HG03354 (cell line): Measurements from ENCODE around the gene CDC42BPA.

Experiments
- ATAC-seq: cut with Tn5 transposase; IDR thresholded peaks from one replicate; pipeline ENCODE4 v1.9.1; 2021; ENCODE audit warnings: mild to moderate bottlenecking; ENCODE audit not compliant: unreplicated experiment, poor library complexity, severe bottlenecking

CDC42BPA gene

DNA sequence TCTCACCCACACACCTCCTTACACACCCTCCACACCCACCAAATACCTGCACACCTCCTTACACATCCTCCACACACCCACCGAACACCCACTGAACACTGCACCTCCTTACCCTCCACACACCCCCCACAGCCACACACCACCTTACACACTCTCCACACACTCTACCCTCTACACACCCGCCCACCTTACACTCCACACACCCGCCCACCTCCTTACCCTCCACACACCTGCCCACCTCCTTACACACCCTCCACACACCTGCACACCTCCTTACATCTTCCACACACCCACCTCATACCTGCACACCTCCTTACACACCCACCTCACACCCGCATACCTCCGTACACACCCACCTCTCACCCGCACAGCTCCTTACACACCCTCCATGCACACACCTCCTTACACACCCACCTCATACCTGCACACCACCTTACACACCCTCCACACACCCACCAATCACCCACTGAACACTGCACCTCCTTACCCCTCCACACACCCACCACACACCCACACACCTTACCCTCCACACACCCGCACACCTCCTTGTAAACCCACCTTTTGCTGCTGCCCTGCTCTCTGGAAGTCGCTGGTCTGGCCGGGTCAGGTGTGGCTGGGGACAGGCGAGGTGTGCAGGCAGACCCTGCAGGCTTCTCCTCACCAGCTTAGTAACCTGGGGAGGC is 339.7 kb downstream of the CDC42BPA start:
- no peak for ATAC-seq

DNA sequence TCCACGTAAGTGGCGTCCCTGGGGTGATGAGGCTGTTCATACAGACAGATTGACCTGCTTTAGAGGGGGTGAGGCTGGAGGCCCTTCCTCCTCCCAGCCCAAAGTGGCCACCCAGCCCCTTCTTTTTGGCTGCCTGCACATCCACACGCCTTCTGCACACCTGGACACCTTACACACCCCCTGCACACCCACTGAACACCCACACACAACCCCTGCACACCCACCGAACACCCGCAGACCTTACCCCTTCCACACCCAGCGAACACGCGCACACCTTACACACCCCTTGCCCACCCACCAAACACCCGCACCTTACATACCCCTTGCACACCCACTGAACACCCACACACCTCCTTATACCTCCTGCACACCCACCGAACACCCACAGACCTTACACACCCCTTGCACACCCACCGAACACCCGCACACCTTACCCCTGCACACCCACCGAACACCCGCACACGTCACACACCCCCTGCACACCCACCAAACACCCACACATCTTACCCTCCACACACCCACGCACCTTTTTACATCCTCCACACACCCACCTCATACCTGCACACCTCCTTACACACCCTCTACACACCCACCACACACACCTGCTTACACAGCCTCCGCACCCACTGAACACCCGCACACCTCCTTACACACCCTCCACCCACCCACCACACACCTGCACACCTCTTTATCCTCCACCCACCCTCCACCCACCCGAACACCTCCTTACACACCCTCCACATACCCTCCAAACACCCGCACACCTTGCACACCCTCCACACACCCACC is 340.5 kb downstream of the CDC42BPA start:
- ATAC-seq, result no peak

DNA sequence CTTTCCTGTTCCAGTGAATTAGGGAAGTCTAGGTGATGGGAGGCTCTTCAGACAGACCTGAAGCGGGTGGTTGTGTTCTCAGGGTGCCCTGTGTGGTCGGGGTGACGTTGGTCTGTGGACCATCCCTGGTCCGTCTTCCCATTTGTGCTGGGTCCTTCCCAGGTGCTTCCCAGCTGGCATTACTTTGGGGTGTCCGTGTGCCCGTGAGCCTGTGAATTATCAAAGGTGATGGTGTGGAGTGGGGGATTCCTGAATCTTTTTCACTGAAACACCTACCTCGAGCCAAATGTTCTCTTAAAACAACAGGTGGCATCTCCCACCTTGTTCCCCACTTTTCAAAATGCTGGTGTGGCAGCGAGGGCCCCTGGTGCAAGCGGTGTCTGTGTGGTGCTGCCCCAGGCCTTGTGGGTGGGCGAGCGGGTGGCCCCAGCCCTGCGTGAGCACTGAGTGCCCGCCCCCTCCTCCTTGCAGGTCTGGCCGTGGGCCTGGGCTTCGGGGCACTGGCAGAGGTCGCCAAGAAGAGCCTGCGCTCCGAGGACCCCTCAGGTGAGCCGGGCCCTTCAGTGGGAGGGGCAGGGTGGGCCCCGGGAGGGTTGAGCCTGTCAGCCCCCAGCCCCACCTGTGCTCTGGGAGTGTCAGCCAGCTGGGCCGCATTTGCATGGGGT is 341.2 kb downstream of the CDC42BPA start:
- ATAC-seq, result no peak

DNA sequence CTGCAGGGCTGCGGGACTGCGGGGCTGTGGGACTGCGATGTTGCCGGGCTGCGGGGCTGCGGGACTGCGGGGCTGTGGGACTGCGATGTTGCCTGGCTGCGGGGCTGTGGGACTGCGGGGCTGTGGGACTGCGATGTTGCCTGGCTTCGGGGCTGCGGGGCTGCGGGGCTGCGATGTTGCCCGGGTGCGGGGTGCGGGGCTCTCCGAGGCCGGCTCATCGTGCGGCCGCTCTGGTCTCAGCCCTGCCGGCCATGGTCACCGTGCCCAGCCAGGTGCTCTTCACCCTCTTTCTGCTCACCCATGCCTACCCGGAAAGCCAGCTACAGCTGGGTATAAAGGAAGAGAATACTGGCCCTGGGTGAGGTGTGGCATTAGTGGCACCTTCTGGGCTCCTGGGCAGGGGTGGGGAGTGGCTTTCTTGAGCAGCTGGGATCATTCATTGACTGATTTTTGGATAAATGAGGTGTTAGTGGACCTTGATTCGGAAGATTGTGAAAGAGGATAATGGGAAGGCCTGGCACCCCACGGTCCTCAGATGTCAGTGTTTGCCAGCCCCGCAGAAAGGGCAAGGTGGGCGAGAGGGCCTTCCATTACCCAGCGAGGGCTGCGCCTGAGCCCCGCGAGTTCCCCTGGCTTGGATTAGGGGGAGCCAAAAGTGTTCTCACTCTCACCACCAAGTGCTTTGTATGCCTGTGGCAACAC is 341.9 kb downstream of the CDC42BPA start:
- ATAC-seq, result no peak

DNA sequence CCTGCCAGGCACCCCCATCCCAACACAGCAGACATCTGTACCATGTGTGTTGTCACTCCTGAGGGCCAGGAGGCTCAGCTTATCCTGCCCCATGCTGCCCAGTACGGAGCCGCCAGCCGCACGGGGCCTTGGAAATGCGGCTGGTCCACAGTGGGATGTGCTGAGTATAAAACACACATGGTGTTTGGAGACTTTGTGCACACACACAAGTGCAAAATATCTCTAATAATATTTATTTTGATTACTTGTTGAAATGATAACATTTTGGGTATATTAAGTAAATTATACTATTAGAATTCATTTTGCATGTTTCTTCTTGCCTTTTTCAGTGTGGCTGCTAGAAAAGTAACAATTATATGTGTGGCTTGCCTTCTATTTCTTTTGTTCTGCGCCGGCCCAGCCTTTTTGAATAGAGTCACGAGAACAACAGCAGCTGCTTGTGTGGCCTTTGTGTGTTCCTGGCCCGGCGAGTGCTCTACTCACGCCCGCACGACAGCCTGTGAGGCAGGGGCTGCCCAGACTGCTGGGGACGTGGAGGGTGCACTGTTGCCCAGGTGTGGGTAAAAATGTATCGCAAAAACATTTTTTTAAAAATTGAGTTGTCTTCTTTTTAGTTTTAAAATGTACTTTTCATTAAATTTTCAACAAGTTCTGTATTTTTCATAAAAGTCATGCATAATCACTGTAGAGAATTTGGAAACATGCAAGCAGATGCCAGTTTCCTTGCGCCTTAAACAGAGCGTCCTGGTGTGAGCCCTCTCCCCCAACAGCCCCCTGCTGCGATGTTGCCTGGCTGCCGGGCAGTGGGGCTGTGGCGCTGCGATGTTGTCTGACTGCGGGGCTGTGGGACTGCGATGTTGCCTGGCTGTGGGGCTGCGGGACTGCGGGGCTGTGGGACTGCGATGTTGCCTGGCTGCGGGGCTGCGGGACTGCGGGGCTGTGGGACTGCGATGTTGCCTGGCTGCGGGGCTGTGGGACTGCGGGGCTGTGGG is 342.7 kb downstream of the CDC42BPA start:
- no peak for ATAC-seq

DNA sequence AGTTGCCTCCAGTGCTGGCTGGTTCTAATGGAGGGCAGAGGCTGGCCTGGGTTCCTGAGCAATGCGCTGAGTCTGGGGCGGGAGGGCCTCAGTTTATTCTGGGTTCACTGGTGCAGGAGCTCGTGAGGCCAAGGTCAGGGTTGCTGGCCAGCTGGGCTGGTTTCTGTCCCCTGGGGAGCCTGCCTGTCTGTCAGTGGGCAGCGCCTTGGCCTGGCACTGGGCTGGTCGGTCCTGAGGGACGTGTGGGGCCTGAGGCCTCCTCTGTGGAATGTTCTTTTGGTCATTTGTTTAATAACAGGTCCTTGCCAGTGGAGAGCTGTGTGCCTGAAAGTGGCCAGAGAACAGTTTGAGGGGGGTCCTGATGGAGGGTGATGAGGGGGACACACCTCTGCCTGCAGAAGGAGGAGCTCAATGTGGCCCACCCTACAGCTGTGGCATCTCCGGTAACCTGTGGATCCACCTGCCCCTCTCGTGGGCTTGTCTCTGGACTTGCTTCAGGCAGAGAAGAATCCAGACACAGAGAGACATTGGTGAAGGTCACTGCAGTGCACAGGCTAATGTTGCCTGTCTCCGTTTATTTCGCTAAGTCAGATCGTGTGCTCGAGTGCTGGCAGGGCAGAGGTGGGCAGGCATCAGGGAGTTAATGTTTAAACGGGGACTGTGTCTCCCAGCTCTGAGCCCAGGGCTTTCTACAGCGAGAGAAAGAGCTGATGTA is 343.6 kb downstream of the CDC42BPA start:
- ATAC-seq, result no peak

DNA sequence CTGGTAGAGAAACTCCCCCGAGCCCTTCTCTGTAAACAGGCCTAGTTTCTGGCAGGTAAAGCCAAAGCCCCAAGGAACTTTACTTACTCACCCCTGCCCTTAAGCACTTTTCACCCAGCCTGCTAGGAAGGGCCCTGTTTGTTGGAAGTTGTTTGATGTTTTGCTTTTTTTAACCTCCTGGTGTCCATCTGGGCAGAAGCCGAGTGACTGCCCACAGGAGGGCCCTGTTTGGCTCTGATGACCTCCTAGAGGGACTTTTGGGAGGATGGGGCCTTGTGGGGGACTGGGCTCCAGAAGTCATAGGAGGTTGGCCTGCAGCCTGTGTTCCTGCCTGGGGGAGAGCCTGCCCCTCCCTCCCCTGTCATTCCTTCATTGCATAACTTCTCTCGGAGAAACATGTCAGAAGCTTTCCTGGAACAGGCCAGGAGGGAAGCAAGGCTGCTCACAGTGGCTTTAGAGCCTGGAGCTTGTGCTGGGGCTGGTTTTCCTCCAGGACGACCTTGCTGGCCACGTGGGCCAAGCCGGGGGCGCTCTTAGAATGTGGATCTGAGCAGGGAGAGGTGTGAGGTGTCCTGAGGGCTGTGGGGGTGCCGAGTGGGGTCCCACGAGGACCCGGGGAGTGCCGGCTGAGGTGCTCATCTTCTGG is 344.3 kb downstream of the CDC42BPA start:
- ATAC-seq, result no peak

DNA sequence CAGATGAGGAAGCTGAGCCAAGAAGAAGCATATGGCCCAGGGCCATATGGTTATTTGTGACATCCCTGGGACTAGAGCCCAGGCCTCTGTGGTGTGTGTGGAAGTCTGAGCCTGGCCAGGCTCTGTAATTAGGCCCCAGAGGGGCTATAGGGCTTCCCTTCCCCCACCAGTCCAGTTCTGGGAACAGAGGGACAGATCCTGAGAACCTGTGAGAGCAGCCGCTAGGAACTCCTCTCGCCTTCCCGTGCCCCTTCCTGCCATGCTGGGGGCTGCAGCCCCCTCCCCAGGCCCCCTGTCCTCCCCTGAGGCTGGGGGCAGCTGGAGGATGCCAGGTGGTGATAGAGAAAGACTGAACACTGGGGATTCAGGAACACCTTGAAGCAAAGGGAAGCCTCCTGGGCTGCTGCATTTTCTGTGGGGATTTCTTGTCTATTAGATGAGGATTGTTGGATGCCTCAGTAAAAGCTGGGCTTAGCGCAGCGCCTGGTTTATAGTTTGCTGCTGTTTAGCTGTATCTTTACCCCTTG is 344.9 kb downstream of the CDC42BPA start:
- no peak for ATAC-seq

DNA sequence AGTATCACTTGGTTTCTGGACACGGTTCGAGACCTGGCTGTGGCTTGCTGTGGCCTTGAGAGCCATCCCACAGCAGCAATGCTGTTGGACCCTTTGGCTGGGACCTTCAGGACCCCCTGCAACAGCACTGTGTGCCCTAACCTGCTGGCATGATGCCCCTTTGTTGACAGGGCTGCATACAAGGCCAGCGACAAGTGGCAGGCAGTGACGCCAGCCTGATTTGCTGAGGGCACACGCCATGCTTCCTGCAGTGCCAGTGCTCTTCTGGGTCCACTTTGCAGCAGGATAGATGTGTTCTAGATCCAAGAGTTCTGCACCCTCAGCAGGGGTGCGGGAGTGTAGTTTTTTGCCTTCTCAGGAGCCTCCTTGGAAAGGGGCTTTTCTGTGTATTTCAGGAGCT is 345.4 kb downstream of the CDC42BPA start:
- ATAC-seq, result no peak

DNA sequence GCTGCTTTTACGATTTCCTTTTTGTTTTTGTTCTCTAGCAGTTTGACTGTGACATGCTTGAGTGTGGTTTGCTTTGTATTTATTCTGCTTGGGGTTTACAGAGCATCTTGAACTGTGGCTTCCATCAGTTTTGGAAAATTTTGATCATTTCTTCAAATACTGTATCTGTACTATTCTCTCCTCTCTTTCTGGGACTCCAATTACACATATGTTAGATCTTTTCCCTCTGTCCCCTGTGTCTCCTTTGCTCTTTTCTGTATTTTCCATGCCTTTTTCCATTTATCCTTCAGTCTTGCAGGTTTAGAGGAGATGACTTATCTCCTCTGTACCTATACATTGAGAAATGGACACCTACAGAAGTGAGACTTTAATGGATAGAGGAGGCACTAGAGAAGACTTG is 346.5 kb downstream of the CDC42BPA start:
- ATAC-seq, result no peak

DNA sequence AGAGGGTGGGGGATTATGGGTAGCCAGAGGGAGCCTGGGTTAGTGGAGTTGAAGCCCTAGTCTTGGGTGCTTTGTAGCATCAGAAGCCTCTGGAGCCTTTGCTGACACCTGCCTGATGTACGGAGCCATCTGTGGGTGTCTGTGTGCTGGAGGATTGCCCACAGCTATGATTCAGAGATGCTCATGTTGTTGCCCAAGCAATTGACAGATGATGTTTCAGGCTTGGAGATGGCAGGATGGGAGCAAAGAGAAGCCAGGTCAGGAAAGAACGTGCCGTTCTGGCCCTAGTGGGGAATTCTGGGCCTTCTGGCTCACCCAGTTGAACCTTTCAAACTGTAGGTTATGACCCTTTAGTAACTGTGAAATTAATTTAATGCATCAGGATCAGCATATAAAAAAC is 350.6 kb downstream of the CDC42BPA start:
- no peak for ATAC-seq

DNA sequence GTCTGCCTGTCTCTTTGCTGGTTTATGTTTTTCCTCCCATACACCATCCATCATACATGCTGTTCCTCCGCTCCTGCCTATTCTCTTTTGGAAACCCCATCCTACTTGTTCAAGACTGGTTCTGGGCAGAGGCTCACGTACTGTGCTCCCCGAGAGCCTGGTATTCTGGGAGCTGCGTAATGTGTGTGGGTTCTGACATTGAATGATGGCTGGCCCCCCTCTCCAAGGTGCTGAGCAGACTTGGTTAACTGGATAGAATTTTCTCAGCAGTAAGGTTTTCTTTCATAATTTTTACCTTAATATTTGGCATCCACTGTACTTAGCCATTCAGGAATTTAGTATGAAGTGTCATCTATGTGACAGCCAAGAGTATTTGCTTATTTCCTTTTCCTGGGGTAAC is 351.6 kb downstream of the CDC42BPA start:
- no peak for ATAC-seq

DNA sequence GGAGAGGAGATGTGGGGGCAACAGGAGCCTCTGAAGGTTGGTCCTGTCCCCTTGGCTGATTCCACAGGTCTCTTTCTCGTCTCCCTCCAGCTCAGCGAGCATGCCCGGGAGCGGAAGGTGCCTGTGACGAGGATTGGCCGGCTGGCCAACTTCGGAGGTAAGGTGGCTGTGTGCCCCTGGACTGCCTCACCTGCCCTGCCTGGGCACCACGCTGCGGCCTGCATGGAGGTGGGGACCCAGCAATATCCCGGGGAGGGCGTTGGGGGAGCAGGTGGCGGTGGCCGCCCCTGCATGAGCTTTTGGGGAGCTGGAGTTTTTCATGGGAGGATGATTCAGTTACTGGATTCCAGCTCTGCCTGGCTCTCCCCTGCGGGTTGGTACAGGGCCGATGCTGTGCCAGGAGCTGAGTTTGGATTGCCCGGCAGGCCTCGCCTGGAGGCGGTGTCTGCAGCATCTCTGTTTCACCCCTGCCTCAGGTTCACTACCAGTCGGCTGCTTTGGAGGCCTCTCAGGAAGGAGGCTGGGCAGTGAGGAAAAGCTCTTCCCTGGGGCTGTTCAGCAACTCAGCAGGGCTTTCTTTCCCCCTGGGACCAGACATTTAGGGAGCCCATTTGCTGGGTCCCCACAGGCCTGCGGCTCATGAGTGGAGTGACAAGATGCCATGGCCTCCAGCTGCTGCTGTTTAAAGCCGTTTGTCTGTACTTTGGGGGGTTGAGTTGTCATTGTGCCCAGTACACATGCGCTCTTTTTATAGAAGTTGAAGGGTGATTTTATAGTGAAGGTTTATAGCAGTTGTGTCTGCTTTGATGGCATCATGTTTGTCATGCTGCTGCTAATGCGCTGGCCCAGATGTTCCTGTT is 352.5 kb downstream of the CDC42BPA start:
- ATAC-seq, result no peak

DNA sequence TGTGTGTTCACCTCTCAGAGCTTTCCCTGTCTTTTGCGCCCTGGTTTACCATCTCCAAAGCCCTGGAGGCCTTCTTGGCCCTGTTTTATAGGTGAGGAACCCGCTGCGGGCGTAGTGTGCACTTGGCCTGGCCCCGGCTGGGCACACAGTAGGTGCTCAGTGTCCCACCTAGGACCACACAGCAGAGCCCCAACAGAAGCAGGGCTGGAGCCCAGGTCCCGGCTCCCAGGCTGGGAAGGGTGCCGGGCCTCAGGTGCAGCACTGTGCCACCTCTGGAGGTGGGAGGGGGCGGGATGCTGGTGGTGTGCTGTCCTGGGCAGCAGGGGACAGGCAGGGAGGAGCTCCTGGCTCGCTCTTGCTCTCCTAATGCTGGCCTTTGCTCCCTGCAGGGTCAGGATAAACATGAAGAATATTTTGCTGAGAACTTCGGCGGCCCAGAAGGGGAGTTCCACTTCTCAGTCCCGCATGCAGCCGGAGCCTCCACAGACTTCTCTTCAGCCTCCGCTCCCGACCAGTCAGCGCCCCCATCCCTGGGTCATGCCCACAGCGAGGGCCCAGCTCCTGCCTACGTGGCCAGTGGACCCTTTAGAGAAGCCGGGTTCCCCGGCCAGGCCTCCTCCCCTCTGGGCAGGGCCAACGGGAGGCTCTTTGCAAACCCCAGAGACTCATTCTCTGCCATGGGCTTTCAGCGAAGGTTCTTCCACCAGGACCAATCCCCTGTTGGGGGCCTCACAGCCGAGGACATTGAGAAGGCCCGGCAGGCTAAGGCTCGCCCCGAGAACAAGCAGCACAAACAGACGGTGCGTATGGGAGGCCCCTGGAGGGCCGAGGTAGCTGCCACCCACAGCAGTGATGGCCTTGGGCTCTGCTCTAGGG is 353.4 kb downstream of the CDC42BPA start:
- no peak for ATAC-seq

DNA sequence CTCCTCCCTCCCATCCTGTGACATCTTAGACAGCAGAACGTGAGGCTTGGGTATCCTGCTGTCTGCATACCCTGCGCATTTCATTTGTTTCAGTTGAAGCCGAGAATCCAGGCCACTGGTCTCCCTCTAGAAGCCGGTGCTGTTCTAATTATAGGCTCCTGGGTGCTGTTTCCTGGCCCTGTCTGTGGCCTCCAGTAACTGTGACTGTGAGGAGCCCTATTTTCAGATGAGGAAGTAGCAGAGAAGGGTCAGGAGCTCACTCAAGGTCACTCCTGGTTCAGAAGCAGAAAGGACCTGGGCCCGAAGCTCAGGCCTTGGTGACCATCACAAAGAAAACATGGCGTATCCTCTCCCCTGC is 354.2 kb downstream of the CDC42BPA start:
- no peak for ATAC-seq
